DND-41 (cell line): Measurements from ENCODE around the gene PCNT.

Source experiments
- ATAC-seq: fragments of 200-7000 bp; cut with Tn5 transposase; 3 replicates; pipeline ENCODE4 v1.9.1; 2021; ENCODE audit warnings: low read depth; ENCODE audit not compliant: insufficient read depth
- DNase-seq: peaks from one replicate; pipeline ENCODE4 v3.0.0-alpha.2; 2020
- H2AFZ ChIP-seq: 2 replicates; pipeline ENCODE4 v1.6.0; 2012; ENCODE audit warnings: low read depth, low read length
- H3K27ac ChIP-seq: 2 replicates; pipeline ENCODE4 v1.5.1; 2012; ENCODE audit warnings: low read length, inconsistent platforms
- H3K27me3 ChIP-seq: fragments of 200-600 bp; sonication (generic); 2 replicates; pipeline ENCODE4 v1.6.0; 2012; ENCODE audit warnings: low read length, mild to moderate bottlenecking, inconsistent platforms; ENCODE audit not compliant: insufficient read depth, poor library complexity
- H3K36me3 ChIP-seq: 2 replicates; pipeline ENCODE4 v1.5.1; 2012; ENCODE audit warnings: low read length, inconsistent platforms; ENCODE audit not compliant: insufficient read depth
- H3K4me1 ChIP-seq: 2 replicates; pipeline ENCODE4 v1.5.1; 2012; ENCODE audit warnings: mild to moderate bottlenecking, low read length; ENCODE audit not compliant: insufficient read depth
- H3K4me2 ChIP-seq: 2 replicates; pipeline ENCODE4 v1.6.0; 2012; ENCODE audit warnings: mild to moderate bottlenecking, moderate library complexity, low read length, inconsistent platforms; ENCODE audit not compliant: insufficient read depth
- H3K4me3 ChIP-seq, 2 experiments: fragments of 200-600 bp in 1 of 2; shearing (Covaris generic) in 1 of 2; 2 replicates each; pipeline ENCODE4 v1.5.1; 2012 to 2016; ENCODE audit warnings: inconsistent platforms in 2 of 2, low read length in 2 of 2, mild to moderate bottlenecking in 2 of 2, low read depth in 1 of 2, moderate library complexity in 1 of 2
- H3K79me2 ChIP-seq: 2 replicates; pipeline ENCODE4 v1.6.0; 2012; ENCODE audit warnings: low read length, inconsistent platforms; ENCODE audit not compliant: insufficient read depth
- H3K9ac ChIP-seq: 2 replicates; pipeline ENCODE4 v1.6.0; 2012; ENCODE audit warnings: low read depth, mild to moderate bottlenecking, inconsistent platforms, low read length, moderate library complexity
- H3K9me3 ChIP-seq: 2 replicates; pipeline ENCODE4 v1.5.1; 2012; ENCODE audit warnings: low read length, moderate library complexity, mild to moderate bottlenecking, inconsistent platforms; ENCODE audit not compliant: insufficient read depth, severe bottlenecking
- H4K20me1 ChIP-seq: 2 replicates; pipeline ENCODE4 v1.6.0; 2012; ENCODE audit warnings: low read length; ENCODE audit not compliant: insufficient read depth
- CTCF ChIP-seq: IDR thresholded peaks from 2 replicates; pipeline ENCODE4 v1.5.1; 2012; ENCODE audit warnings: borderline replicate concordance, low read length, moderate library complexity, mild to moderate bottlenecking; ENCODE audit not compliant: poor library complexity, severe bottlenecking; ENCODE audit errors: extremely low read depth
- EZH2 ChIP-seq: IDR thresholded peaks from 3 replicates; pipeline ENCODE4 v1.6.1; 2012; ENCODE audit warnings: borderline replicate concordance, low read depth, mild to moderate bottlenecking, moderate library complexity, low read length, inconsistent platforms; ENCODE audit not compliant: severe bottlenecking

PCNT gene

GRCh38 chr21:46314441-46315020 lies 9.4 kb upstream of the PCNT start:
- Histone ChIP-seq H3K79me2 (peaks cover 39% of the 10 kb centered on the region), H2AFZ (no peak overlapping the region), H3K27ac (no peak overlapping the region), H3K4me1 (peaks cover 8% of the 10 kb centered on the region), H4K20me1 (peaks cover 39% of the 10 kb centered on the region), H3K27me3 (no peaks in the 10 kb centered on the region), H3K9ac (no peak overlapping the region), H3K4me2 (no peak overlapping the region), H3K4me3 (no peak overlapping the region), H3K9me3 (no peaks in the 10 kb centered on the region), H3K36me3 (peaks cover 91% of the 10 kb centered on the region)
- ATAC-seq (no peak), DNase-seq (no peak)
- TF ChIP-seq EZH2 (no peak), CTCF (peak; percentile 7)

- TF ChIP-seq EZH2 (no peak), CTCF (peak; percentile 1)
- ATAC-seq = no peak
- Histone ChIP-seq H3K9me3 (no peaks in the 10 kb centered on the region), H3K79me2 (peaks cover 60% of the 10 kb centered on the region), H3K36me3 (peaks cover 93% of the 10 kb centered on the region), H4K20me1 (peaks cover 59% of the 10 kb centered on the region), H3K4me2 (no peak overlapping the region), H3K9ac (no peak overlapping the region), H2AFZ (no peak overlapping the region), H3K27ac (no peak overlapping the region), H3K4me3 (no peak overlapping the region), H3K27me3 (no peaks in the 10 kb centered on the region), H3K4me1 (peaks cover 29% of the 10 kb centered on the region)
- no peak for DNase-seq
These were observed 7.1 kb upstream of the PCNT start for GRCh38 chr21:46316708-46317324.

- DNase-seq = no peak
- peaks cover 70% of the 10 kb centered on the region for H4K20me1 ChIP-seq
- no peak overlapping the region for H3K9ac ChIP-seq
These were observed 6.1 kb upstream of the PCNT start for GRCh38 chr21:46317710-46318463.

More at GRCh38 chr21:46317710-46318463, 6.1 kb upstream of the PCNT start:
- no peaks in the 10 kb centered on the region for H3K27me3 ChIP-seq
- H3K4me2 ChIP-seq = no peak overlapping the region; the same call in 1 of the 2 replicates
- no peaks in the 10 kb centered on the region for H3K9me3 ChIP-seq
- peaks cover 36% of the 10 kb centered on the region for H3K4me1 ChIP-seq
- H3K27ac ChIP-seq = no peak overlapping the region
- H3K79me2 ChIP-seq = peaks cover 71% of the 10 kb centered on the region
- peak; percentile 6; the same call in 1 of the 3 replicates for ATAC-seq
- H3K36me3 ChIP-seq = peaks cover 96% of the 10 kb centered on the region
- H3K4me3 ChIP-seq = no peak overlapping the region
- TF ChIP-seq CTCF (no peak), EZH2 (no peak)
- H2AFZ ChIP-seq = no peak overlapping the region
